SU-DHL-6 (cell line): ENCODE data around the gene CAB39.

Experiments used
- EZH2phosphoT487 ChIP-seq: fragments of 200-600 bp; sonication (generic), shearing (Covaris generic); conservative IDR thresholded peaks from 2 replicates; pipeline ENCODE4 v1.6.1; 2018; ENCODE audit warnings: mild to moderate bottlenecking, antibody characterized with exemption, low read length, moderate library complexity, mixed read lengths
- TF ChIP-seq, protein P1 (sequence below): fragments of 200-600 bp; sonication (generic); IDR thresholded peaks from one replicate; pipeline ENCODE4 v1.5.1; 2017; ENCODE audit warnings: antibody characterized with exemption, mild to moderate bottlenecking, low read length, moderate library complexity; ENCODE audit not compliant: insufficient read depth, poor library complexity, severe bottlenecking

DNA sequence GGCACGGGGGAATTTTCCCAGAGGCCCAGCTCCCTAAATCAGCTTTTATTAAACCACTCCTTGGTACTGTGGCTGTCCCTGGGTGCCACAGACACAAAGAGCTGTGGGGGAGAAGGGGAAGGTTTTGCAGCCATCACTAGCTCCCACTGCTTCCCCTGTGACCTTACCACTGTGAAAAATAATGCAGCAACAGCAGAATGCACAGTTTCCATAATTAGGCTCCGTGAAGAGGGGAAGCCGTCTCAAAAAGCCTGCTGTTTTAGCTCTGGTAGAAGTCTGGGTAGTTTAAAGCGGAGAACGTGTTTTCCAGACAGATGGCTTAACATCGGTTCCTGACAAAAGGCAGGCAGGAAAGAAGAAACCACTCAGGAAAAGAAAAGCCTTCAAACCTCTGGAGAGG lies 27.5 kb upstream of the CAB39 start:
- TF ChIP-seq, protein P1, sequence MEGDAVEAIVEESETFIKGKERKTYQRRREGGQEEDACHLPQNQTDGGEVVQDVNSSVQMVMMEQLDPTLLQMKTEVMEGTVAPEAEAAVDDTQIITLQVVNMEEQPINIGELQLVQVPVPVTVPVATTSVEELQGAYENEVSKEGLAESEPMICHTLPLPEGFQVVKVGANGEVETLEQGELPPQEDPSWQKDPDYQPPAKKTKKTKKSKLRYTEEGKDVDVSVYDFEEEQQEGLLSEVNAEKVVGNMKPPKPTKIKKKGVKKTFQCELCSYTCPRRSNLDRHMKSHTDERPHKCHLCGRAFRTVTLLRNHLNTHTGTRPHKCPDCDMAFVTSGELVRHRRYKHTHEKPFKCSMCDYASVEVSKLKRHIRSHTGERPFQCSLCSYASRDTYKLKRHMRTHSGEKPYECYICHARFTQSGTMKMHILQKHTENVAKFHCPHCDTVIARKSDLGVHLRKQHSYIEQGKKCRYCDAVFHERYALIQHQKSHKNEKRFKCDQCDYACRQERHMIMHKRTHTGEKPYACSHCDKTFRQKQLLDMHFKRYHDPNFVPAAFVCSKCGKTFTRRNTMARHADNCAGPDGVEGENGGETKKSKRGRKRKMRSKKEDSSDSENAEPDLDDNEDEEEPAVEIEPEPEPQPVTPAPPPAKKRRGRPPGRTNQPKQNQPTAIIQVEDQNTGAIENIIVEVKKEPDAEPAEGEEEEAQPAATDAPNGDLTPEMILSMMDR, result no peak
- no peak for TF ChIP-seq EZH2phosphoT487
